Memory B cell (primary cell): ENCODE data around the gene RGS6.

Experiments used
- ATAC-seq: fragments of 150-1000 bp; cut with Tn5 transposase; 2 replicates; pipeline ENCODE4 v1.10.0; 2021; ENCODE audit warnings: low read depth, mild to moderate bottlenecking, moderate library complexity
- DNase-seq, 2 donors: peaks; one replicate each; pipeline ENCODE4 v3.0.0; 2022; ENCODE audit warnings: low spot score in 2 of 2
- H3K27ac Mint-ChIP-seq: one replicate; pipeline ENCODE4 v1.8.0; 2022; ENCODE audit warnings: mild to moderate bottlenecking, moderate library complexity, mixed read lengths
- H3K27me3 Mint-ChIP-seq: one replicate; pipeline ENCODE4 v1.8.0; 2022; ENCODE audit warnings: mixed read lengths
- H3K36me3 Mint-ChIP-seq: one replicate; pipeline ENCODE4 v1.8.0; 2022; ENCODE audit warnings: mild to moderate bottlenecking, mixed read lengths
- H3K4me1 Mint-ChIP-seq: one replicate; pipeline ENCODE4 v1.8.0; 2022; ENCODE audit warnings: mixed read lengths
- H3K4me3 Mint-ChIP-seq: one replicate; pipeline ENCODE4 v1.8.0; 2022; ENCODE audit warnings: mild to moderate bottlenecking, moderate library complexity, mixed read lengths
- H3K9me3 Mint-ChIP-seq: one replicate; pipeline ENCODE4 v1.8.0; 2022; ENCODE audit warnings: mixed read lengths

RGS6 gene

GRCh38 chr14:72608391-72609204 lies 676.4 kb downstream of the RGS6 start:
- Mint-ChIP-seq H3K9me3 (no peaks in the 10 kb centered on the region), H3K36me3 (no peaks in the 10 kb centered on the region), H3K4me1 (peaks cover 19% of the 10 kb centered on the region), H3K27ac (no peak overlapping the region), H3K4me3 (no peak overlapping the region), H3K27me3 (peaks cover 5% of the 10 kb centered on the region)
- DNase-seq (no peak), ATAC-seq (no peak)

DNA sequence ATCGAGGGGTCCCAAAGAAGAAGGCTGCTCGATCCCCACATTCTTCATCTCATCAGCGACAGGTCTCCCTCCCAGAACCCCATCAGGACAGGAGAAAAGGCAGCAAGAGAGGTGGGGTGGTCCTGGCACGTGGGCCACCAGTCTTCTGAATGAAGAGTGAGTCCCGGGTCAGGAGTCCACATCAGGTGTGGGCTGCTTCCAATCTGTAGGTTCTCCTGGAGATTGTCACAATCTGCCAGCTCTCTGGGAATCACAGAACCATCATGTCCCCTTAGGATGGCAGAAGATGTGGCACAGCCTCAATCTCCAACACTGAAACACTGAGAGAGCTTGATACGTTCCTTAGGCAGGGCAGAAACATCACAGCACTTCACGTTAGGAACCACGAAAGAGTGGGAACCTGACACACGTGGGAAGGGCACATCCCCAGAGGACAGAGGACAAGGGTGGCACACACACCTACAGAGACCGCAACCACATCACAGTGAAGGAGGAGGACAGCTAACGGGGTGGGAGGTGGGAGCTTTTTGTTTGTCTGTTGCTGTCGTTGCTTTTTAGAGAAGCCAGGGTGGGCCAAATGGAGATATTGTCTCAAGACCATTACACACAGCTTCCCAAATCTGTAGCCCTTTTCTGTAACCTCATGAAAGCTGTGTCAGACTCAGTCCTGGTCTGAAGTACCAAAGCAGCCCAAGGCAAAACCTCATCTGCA lies 677.1 kb downstream of the RGS6 start:
- Mint-ChIP-seq H3K27me3 (peaks cover 5% of the 10 kb centered on the region), H3K27ac (no peak overlapping the region), H3K4me1 (peaks cover 19% of the 10 kb centered on the region), H3K4me3 (no peak overlapping the region), H3K36me3 (no peaks in the 10 kb centered on the region), H3K9me3 (no peaks in the 10 kb centered on the region)
- ATAC-seq (no peak), DNase-seq (no peak)

DNA sequence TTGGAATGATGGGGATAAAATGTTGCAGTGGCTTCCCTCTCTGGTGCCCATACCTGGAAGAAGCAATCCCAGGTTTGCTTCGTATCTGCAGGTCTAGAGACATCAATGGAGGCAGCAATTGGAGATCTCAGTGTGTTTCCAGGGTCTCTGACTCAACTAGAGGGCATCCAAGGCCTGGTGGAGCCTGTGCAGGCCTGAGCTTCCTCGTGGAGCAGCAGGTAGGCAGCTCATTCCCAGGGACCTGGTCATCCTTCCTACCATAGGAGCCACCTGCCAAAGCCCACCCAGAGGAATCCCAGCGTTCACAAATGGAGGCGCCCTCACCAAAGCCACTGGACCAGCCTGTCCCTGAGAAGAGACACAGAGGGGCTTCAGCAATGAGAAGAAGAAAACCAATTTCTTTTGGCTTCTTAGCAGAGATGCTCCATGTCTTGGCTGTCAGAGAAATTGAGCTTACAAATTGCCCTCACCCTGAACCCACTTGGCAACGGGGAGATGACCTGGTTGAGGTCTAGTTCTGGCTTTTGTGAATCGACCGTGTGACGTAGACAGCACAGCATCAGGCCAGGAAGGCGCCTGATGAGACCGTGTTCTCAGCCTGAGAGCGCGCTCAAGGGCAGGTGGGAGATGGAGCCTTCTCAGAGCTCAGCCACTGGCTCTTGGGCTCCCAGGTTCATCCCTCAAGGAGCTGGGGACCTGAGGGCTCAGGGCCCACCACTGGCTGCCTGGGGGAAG lies 678.0 kb downstream of the RGS6 start:
- no peak for ATAC-seq

DNA sequence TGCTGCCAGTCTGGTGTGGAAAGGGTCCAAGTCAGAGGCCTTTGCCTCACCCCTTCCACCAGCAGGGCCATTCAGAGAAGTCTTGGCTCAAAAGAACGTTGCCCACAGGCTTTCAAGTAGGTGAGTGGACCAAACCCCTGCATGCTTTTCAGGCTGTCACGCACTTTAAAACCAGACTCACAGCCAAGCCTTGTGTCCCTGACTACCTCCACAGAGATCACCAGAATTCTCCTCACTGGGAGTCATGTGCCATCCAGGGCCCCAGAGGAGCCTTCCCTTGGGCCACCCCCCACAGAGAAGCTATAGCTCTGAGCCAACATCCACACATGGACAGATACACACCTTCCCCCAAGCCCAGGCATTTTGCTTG lies 678.6 kb downstream of the RGS6 start:
- Mint-ChIP-seq H3K27me3 (peaks cover 5% of the 10 kb centered on the region), H3K4me3 (no peak overlapping the region), H3K27ac (no peak overlapping the region), H3K4me1 (peaks cover 18% of the 10 kb centered on the region), H3K36me3 (no peaks in the 10 kb centered on the region), H3K9me3 (no peaks in the 10 kb centered on the region)
- ATAC-seq (no peak), DNase-seq (no peak)

More for the DNA sequence above, 678.0 kb downstream of the RGS6 start:
- Mint-ChIP-seq H3K9me3 (no peaks in the 10 kb centered on the region), H3K36me3 (no peaks in the 10 kb centered on the region), H3K4me1 (peaks cover 18% of the 10 kb centered on the region), H3K27ac (no peak overlapping the region), H3K4me3 (no peak overlapping the region), H3K27me3 (peaks cover 5% of the 10 kb centered on the region)
- no peak for DNase-seq

- Mint-ChIP-seq H3K27me3 (peaks cover 5% of the 10 kb centered on the region), H3K27ac (no peak overlapping the region), H3K4me1 (peaks cover 25% of the 10 kb centered on the region), H3K36me3 (no peaks in the 10 kb centered on the region), H3K9me3 (no peaks in the 10 kb centered on the region), H3K4me3 (no peak overlapping the region)
- ATAC-seq = no peak
- no peak for DNase-seq
These were observed 679.3 kb downstream of the RGS6 start for GRCh38 chr14:72611506-72611905.

DNA sequence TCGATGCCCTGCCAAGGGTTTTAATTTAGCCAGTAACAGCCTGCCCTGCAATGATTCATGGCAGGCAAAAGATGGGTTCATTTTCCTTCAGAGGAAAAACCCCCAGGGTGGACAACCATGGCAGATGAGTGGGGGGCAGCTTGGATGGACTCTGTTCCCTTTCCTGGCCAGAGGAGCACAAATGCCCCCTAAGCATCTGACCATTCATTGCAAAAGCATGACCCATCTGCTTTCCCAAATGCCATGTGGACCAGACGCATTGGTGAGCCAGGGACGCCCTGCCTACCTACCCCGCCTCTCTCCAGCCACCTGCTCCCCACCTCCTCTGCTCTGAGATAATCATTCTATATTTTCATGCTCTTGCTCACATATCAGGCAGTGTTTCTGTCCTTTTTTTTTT lies 679.8 kb downstream of the RGS6 start:
- H3K9me3 Mint-ChIP-seq = no peaks in the 10 kb centered on the region
- H3K4me1 Mint-ChIP-seq = peaks cover 25% of the 10 kb centered on the region
- no peaks in the 10 kb centered on the region for H3K36me3 Mint-ChIP-seq
- peaks cover 5% of the 10 kb centered on the region for H3K27me3 Mint-ChIP-seq
- no peak overlapping the region for H3K27ac Mint-ChIP-seq
- no peak for DNase-seq
- ATAC-seq = no peak
- H3K4me3 Mint-ChIP-seq = no peak overlapping the region

DNA sequence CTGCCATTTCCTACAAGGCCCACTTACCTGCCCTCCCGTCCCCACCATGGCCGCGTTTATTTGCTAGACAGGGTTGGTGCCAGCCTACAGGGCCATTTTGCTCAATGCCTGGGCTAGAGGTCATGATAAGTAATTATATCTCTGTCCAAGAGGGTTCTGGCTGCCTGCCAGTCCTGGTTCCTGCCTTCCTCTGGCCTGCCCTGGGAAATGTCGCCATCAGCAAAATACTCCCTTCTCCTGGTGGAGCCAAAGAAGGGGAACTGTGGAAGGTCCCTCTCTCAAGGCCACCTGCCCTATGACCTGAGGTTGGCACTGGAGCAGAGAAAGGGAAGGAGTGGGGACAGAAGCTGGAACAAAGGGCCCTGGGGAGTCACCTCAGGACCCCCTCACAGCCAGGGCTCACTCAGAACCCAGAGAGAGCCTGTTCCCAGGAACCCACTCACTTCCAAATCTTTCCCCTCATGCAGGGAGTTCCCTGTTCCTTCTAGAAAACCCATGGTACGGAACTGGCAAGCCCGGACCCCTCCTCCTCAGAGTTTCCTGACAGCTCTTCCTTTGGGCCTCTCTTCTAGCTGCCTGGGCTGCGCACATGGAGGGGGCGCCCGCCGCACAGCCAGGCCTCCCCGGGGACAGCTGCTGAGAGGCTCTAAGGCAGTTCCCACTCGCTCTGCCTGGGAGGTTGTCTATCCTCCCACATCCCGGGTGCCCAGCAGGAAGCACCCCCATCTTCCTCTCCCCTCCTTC lies 681.2 kb downstream of the RGS6 start:
- ATAC-seq (no peak), DNase-seq (peak in 1 of 2 donors; percentile 6)
- Mint-ChIP-seq H3K27ac (no peak overlapping the region), H3K9me3 (no peaks in the 10 kb centered on the region), H3K27me3 (peaks cover 5% of the 10 kb centered on the region), H3K36me3 (no peaks in the 10 kb centered on the region), H3K4me1 (peaks cover 23% of the 10 kb centered on the region), H3K4me3 (no peak overlapping the region)

DNA sequence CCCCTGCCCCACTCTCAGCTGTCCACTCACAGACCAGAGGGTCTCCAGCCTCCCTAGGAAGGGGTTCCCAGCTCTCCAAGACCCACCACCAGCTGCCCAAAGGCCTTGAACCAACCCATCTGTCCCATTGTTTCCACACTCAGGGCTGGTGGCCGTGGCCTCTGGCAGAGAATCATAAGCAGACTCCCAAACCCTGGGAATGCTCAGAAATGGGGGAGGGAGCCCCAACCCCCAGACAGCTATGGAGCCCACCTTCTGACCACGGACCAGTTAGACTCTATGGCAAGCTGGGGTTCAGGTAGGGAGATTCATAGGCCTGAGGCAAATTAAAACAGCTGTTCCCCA lies 681.7 kb downstream of the RGS6 start:
- Mint-ChIP-seq H3K4me1 (peaks cover 22% of the 10 kb centered on the region), H3K27ac (no peak overlapping the region)

GRCh38 chr14:72614365-72614764 lies 682.1 kb downstream of the RGS6 start:
- no peak for ATAC-seq
- Mint-ChIP-seq H3K9me3 (no peaks in the 10 kb centered on the region), H3K4me3 (no peak overlapping the region), H3K27me3 (peaks cover 5% of the 10 kb centered on the region), H3K27ac (no peak overlapping the region), H3K4me1 (peaks cover 22% of the 10 kb centered on the region), H3K36me3 (no peaks in the 10 kb centered on the region)
- peak in 1 of 2 donors; percentile 7 for DNase-seq

More for the DNA sequence above, 681.7 kb downstream of the RGS6 start:
- Mint-ChIP-seq H3K4me3 (no peak overlapping the region), H3K36me3 (no peaks in the 10 kb centered on the region), H3K27me3 (peaks cover 5% of the 10 kb centered on the region), H3K9me3 (no peaks in the 10 kb centered on the region)
- ATAC-seq (no peak), DNase-seq (peak in 1 of 2 donors; percentile 9)

DNA sequence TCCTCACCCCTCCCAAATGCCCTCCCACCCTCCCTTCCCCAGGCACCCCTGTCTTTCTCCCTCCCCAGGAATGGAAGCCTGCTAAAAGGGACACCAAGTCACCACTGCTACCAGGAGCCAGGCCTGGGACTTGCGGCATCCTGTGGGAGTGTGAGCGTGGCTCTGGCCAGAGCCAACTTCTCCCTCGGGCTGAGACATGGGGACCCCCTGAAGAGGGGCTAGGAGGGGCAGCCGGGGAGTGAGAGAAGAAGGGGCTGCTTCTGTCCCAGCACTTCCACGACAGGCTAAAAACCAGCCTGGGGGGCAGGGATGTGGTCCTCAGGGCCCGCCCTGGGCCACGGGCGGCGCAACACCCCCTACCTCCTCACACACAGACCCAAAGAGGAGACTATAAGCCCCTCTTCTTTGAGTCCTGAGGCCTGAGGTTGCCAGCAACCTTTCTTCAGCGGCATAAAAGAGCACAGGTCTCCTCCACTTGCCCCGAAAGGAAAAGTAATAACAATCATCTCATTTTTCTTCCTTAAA lies 682.7 kb downstream of the RGS6 start:
- Mint-ChIP-seq H3K27me3 (peaks cover 5% of the 10 kb centered on the region), H3K4me1 (peaks cover 22% of the 10 kb centered on the region), H3K9me3 (no peaks in the 10 kb centered on the region), H3K4me3 (no peak overlapping the region), H3K27ac (no peak overlapping the region), H3K36me3 (no peaks in the 10 kb centered on the region)
- ATAC-seq = no peak
- DNase-seq = peak in 1 of 2 donors; percentile 2

- no peak overlapping the region for H3K27ac Mint-ChIP-seq
These were observed 683.4 kb downstream of the RGS6 start for GRCh38 chr14:72615451-72616121.

More at GRCh38 chr14:72615451-72616121, 683.4 kb downstream of the RGS6 start:
- Mint-ChIP-seq H3K4me1 (peaks cover 23% of the 10 kb centered on the region), H3K4me3 (no peak overlapping the region), H3K9me3 (no peaks in the 10 kb centered on the region), H3K27me3 (peaks cover 5% of the 10 kb centered on the region), H3K36me3 (peaks cover under 1% of the 10 kb centered on the region)
- peak in 1 of 2 donors; percentile 6 for DNase-seq
- no peak for ATAC-seq
